Dermis blood vessel endothelial cell (primary cell): ENCODE data around the gene RAD51B. TPM values are rescaled to one million over a fixed set of nuclear protein-coding genes. Genes with fewer than 3 reads are reported as not detected.
A peak's percentile ranks its signal among the peaks of the same experiment; 100 is the strongest.

ENCODE experiments used
- DNase-seq: peaks from one replicate; pipeline ENCODE4 v3.0.0; 2010
- total RNA-seq: library from RNA; depleted of rRNA; stranded (reverse); fragments of >200 nt; gene quantifications from 2 replicates; pipeline ENCODE4 v1.2.3, GENCODE V29; 2014

The RAD51B gene
- total RNA-seq, 1 donor from 2014 or later, result 22.8 TPM

DNA sequence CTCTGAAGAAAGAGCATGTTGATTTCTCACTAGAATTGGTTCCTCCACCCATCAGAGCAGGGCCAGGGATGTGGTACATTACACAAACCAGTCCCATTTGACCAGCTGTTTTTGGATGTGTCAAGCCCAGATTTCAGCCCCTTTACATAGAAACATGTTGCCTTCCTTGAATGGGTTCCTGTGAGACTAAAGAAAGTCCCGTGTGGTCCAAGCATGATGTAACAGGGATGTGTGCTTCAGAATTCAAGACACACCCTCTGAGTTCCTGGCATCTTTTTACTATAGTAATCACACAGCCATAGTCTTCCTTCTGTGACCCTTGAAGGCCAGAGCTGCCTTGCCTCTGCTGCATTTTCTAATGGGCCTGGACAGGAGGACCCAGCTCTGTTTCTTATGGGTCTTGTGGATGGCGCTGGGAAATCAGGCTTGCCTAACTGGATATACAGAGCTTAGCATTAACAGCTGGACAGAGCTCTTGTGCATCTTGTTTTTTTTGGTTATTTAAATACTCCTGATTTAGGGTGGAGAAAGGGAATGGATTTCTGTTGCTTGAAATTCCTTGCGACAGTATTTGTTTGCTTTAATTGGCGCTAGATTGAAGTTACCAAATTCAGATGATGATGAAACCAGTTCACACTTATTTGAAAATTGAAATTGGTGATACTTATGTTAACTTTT, 632.3 kb downstream of the RAD51B start:
- DNase-seq, result no peak

DNA sequence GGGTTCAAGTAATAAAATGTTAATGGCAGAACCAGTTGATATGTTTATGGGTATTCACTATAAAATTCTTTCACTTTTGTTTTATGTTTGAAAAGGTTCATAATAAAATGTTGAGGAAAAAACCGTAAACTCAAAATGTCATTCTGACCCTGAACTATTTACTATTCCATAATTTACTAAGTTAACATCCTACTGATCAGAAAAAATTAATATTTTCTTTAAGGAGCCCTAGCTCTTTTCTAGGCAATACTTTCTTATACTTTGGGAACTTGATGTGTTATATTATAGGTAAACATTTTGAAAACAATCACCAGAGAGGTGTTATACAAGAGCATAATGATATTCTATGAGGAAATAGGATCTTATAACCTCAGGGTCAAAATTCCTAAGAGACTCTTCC, 638.7 kb downstream of the RAD51B start:
- DNase-seq, result no peak

DNA sequence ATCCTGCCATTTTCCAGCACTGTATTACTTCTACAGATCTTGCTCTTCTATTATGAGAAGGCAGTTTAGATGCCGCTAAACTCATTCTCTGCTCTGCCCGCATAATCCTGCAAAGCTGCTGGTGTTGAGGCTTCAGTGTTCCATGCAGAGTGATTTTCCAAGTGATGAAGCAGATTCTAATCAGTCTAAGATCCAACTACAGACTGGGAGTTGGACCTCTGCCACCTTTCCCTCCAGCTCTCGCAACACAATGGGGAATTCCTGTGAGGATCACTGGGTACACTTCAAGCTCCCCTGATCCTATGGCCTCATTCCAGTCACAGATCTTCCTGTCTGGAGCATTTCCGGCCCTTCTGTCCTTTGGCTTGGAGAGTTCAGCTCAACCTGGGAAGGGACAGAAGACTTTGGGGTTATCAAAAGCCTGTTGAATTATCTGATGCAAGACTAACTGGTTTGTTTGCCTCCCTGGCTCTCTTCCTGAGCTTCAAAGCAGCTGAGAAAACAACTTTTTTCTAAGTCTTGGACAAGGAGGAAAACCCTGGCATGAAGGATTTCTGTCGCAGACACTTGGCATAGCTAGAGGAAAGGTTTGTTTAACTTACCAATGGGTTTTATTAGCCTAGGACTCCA, 639.4 kb downstream of the RAD51B start:
- peak; percentile 98 for DNase-seq

DNA sequence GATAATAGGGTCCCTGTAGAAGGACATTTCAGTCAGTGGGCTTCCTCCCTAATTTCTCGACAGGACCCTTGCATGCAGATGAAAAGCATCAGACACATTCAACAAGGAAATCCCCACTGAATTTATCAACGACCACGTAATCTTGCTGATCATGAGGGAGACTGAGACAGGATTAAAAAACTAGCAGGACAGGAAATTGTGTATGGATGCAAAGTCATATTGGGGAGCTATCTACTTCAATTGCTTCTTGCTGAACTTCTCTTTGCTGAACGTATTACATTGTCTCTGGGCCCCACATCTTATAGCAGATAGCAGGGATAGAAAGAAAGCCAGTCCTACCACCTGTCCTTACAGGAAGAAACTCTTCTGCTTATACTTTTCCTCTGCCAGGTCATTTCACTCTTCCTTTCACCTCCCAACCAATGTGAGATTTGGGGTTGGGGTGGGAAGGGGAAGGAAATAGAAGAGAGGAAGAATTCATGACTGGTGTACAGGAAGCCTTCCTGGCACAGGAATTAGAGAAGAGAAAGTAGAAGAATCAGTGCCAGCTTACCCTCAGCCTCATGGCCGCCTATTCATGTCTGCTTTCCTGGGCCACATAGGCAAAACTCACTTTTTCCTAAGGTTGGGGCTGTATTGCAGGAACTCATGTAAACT, 640.0 kb downstream of the RAD51B start:
- DNase-seq, result peak; percentile 33

DNA sequence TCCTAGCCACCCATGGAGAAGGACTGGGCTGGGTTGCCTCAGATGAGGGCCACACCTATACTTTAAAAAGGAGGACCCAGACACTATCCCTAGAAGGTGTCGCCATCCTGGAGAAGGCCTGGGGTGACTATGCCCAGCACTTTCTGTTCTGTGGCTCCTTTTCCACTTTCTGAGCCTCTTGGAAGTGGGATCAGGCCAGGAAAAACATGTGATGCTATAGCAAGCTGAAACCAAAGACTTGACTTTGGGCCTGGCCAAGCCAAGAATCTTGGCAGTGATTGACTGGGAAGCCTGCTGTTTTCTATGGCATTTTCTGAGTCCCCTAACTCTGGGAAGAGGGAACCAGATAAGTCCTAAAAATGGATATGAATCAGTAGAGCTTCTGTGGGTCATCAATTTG, 641.0 kb downstream of the RAD51B start:
- no peak for DNase-seq

DNA sequence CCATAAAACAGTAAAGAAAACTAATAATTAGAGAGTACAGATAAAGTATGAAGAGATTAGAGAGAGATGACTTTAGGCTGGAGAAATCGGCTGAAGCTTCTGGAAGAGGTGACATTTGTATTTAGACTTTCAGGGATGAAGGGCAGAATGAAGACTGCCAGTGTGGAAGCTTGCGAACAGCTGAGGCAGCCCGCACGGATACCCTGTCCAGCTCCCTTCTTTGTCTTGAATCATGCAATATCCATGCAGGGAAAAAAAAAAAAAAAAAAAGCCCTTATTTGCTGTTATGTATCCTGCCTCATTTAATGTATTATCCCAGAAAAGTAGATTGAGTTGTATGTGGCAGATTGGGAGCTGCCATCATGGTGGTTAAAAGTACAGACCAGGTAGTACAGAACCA, 641.5 kb downstream of the RAD51B start:
- DNase-seq, result no peak

DNA sequence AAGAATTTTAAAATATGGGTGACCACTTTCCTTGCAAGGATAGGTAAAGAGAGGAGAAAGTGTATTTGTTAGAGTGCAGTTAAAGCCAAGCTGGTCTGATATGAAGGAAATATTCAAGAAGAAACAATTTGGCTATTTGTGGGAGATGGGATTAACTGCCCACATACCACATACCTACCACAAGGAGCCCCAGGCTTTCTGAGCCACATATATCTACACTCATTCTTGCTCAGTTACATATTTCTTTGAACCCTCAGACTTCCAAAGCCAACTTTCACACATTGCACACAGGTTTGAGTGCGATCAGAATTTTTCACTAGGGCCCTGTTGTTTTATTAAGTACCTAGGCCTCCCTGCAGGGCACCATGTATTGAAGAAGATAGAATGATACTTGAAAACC, 643.1 kb downstream of the RAD51B start:
- DNase-seq, result no peak

DNA sequence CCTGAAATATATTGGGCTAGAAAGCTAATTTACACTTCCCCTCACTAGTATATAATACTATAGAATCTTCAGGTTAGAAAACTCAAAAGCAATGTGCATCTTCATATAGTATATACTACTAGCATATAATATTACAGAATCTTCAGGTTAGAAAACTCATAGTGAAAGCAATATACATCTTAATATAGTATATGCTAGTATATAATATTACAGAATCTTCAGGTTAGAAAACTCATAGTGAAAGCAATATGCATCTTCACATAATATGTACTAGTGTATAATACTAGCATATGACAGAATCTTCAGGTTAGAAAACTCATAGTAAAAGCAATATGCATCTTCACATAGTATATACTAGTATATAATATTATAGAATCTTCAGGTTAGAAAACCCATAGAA, 643.7 kb downstream of the RAD51B start:
- DNase-seq, result no peak

DNA sequence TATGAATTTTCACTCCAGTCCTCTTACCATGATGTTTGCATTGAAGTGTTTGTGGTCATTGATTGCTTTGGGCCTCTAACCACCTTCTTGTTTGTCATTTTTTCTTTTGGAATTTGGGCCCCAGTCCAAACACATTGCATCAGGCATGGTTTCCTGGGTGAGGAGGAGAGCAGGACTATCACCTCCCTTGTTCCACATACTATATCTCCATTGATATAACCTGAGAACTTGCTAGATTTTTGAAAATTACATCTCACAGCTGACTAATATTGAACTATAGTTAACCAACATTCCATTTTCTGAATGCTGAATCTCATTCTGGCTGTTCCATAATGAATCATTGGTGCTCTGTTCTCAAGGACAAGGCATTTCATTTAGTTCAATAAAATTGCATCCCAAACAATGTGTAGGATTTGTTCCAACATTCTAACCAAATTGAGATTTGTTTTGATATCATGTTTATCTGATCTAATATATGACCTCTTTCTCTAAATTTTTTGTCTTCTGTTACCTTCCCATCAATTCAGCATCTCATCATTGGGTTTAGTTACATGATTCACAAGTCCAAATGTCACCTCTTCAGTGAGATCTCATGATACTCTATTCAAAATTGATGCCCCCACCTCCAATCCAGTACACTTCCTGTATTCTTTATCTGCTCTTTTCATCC, 644.3 kb downstream of the RAD51B start:
- DNase-seq, result no peak

DNA sequence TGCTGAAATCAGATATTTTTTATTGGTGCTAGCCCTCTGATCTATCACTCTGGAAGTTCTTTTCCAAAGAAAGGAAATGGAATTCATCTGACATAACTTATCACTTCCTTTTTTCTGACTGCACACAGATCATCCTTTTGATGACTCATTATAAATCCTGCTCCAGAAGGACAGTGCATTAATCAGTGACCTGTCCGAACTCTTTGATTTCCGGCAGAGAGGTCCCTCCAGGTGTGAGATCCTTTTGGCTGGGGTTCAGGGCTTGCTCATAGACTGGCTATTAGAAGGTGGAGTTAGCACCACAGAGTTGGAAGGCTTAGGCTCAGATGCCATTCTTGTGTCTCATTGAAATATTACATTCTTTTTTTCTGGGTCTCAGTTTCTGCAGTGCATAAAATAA, 645.1 kb downstream of the RAD51B start:
- peak; percentile 77 for DNase-seq

DNA sequence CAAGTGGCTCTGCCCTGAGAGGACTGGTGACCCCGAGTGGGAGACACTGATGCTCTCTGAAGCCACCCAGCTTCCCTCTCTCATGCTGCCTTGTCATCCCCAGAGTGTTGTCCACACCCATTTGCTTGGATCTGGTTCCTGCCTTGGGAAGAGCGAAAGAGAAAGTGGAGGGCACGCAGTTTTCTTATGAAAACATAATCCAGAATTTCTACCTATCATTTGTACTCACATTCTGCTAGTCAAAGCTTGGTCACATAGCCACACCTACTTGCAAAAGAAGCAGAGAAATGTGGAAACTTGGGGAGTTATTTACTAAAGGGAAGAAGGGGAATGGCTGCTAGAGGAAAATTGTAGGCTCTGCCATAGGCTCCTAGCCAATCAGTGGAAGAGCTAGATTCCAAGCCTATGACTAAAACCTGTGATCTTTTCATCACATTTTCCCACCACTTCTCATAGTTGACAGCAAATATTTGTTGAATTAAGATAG, 647.0 kb downstream of the RAD51B start:
- DNase-seq, result peak; percentile 41

DNA sequence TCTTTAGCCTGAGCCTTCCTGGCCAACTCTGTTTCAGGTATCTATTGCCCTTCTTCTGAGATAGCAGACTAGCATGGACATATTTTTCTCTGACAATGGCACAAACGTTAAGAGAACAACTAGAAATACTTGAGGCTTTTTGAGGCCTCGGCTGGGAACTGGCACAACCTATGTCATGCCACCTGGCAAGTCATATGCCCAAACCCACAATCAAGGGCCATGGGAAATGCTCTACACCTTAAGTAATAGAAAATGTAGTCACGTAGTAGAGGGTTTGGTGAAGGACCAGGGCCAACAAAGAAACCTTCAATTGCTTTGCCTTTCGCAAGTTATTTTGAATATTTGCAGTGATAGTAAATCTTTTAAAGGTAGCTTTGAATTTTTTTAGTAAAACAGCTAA, 647.8 kb downstream of the RAD51B start:
- DNase-seq, result no peak

DNA sequence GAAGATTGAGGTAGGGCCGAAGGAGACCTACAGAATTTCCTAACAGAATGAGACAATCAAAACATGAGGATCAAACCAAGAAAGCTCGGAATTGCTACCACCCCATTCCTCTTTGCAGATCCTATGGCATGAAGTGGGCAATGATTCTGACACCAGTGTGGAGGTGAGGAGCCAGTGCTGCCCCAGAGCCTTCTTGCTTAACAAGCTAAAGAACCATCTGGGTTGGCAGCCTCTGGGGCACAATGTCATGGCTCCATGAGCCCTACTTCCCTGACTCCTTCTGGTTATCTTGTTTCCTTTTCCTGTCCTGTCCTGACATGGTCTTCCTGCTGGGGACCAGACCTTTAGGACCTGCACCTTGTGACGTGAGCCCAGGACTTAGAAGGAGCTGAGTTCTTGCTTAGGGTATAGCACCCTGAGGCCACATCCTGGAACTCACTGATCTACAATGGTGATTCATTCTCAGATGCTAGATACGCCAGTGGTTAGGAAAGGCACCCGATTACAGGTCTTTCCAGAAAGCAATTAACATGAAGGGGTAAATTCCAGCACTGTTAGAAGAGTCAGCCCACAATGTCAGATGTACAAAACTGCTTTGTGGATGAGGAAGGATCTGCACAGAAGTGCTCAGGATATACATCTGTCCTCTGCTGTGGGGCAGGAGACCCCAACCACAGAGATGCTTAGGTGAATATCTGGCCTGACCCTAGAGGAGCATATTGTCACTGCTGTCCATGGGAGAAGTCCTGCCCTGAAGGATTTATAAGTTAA, 649.0 kb downstream of the RAD51B start:
- DNase-seq, result peak; percentile 50

DNA sequence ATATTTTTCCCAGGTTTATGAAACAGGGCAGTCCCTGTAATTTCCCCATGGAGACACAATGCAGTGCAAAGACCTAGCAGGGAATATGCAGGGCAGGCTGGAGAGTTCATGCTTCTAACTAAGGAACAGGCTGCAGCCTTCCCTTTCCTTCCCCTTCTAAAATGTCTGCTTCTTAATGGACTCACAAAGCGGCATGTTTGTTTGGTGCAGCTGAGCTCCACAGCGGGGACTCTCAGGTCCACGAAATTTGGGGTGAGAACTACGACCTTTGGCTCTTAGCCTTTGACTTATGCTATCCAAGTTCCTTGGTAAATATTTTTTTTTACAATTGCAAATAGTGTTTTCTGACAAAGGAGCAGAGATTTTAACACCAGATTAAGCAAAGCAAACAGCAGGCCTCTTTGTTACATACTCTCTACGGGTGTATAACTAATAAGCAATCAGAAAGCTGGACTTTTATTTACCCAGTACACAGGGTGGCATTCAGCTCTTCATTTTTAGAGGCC, 649.7 kb downstream of the RAD51B start:
- DNase-seq, result no peak

DNA sequence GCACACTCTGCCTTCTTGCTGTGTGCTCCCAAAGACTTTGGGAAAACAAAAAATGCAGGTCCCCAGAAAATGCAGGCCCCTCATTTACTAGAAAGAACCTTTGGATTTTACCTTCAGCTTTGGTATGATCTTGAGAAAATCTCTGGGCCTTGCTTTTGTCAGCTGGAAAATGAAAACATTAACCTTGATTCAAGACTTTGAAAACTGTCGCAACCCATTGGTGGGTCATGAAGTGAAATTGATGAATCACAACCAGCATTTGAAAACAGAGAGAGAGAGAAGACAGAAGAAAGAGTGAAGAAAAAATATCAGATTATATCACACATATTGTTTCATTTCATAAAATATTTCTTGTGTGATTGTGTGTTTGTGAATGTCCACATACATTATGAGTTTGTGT, 650.8 kb downstream of the RAD51B start:
- no peak for DNase-seq

DNA sequence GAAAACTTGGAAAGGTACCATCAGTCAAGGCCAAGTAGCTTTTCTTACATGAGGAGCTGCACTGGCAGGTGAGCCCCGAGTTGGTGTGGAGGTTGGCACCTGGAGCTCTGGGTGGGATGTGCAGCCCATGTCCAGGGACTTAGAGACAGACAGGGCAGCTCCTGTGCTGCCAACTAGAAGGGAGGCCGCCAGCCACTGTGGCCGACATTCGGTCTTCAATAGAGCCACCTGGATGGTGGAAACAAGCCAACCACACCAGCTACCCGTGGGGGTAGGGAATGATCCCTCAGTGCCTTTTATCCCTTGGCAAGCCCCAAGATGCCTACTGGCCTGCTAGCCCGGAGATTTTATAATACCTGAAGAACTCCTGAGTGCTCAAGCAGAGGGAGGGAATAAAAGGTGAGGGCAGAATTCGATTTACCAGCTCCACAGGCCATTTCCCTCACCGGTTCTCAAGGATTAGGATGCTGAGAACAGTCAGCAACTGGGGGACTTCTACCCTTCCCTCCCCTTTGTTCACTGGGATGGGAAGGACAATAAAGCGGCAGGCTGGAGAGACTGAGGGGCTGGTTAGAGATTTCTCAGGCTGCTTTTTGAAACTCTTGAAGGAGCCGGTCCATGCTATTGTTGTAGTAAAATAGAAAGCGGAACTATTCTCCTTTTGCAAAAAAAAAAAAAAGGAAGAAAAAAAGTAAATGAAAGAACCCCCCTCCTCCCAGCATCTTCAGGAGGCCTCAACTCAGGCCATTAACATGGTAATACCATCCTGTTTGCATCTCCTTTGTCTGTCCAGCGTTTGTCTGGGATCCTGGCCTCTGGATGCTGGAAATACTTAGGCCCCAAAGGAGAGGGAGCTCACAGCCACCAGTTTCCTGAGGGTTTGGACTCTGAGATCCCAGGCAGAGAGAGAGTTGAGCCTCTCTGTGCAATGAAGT, 651.7 kb downstream of the RAD51B start:
- DNase-seq, result no peak

DNA sequence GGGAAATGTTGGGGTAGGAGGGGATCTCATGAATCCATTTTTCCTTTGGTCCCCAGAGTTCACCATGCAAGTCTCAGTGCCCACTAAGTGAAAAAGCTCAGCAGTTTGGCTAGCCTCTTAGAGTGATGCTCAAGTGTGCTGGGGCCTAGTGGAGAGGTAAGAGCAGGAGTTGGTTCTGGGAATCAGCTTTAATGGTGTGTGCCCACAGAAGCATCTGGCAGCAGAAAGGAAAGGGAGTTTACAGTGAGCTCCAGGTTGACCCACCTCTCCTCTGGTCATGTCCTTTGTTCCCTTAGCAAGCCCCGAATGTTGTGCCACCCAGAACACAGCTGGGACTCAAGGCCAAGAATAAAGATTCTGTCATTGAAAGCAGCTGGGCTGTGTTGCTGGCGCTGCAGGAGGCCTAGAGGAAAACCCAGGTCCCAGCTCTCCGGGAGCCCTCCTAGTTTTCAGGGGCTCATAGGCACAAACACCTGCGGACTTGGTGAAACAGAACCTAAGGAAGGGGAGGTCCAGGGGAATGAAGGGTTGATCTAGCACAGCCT, 652.5 kb downstream of the RAD51B start:
- DNase-seq, result no peak

DNA sequence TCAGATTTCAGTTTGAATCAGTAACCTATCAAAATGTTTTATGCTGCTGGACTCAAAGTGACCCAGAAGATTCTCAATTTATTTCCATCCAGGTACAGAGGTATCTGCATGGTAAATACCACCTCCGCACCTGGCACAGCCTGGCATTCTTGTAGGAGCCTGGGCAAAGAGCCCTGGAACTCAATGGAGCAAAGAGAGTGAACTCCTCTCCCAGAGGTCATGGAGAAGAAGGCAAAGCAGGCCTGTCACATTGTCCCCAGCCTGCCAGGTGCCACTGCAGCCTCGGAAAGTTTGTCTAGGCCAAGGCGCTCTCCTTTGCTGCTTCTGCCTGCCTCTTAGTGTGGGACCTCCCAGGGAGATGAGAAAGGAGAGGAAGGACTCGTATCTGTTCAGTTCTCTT, 653.5 kb downstream of the RAD51B start:
- no peak for DNase-seq

DNA sequence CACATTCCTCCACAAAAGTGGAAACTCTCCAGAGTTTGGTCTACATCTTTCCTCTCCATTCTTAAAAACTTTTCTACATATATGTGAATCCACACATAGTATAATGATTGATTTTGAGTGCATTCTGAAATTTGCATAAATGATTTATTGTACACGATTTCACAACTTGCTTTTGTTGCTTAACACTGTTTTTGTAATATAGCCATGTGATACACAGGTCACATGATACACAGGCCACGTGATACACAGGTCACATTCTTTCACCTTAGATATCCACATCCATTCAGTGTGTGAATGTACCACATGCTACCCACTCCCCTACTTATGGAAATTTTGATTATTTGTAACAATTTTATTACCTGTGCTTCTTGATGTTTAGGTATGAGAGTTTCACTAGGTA, 654.2 kb downstream of the RAD51B start:
- DNase-seq, result no peak

DNA sequence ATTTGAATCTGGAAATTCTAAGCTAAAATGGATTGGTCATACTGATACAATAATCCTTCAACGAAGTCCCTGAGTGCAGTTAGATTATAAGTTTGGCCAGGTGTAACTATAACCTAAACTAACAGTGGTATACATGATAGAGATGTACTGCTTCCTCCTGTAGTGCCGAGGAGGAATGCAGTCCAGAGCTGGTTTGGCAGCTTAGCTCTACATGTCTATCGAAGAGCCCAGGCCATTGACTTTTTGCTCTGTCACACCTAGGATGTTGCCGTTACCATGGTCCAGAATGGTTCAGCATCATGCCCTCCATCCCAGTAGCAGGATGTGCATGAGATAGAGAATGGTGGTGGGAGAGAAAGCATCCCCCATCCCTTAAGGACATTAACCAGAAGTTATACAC, 655.2 kb downstream of the RAD51B start:
- DNase-seq, result no peak

DNA sequence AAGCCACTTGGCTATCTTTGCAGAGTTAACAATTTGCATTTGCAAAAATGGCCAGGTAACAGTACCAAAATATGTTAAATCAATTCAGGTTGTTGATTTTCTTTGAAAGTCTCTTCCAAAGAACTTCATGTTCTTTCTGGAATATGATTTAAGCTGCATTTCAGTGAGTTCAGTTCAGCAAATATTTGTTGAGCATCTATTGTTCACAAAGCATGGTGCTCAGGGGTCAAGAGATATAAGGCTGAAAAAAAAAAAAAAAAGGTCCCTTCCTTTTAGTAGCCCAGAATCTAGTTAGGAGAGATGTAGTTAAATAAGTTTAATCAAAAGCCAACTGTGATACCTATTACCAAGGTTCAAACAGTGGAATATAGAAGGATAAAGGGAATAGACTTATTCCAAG, 656.2 kb downstream of the RAD51B start:
- no peak for DNase-seq
